Body of pancreas (tissue), 4 donors: ENCODE results near the gene AP1G1.

Source experiments
- POLR2A ChIP-seq, 3 donors: fragments of 450-650 bp; IDR thresholded peaks; one replicate each; pipeline ENCODE4 v1.6.1; 2016; ENCODE audit warnings: antibody characterized with exemption in 3 of 3, mild to moderate bottlenecking in 2 of 3
- TF ChIP-seq, protein P1 (sequence below), 7 experiments: fragments of 450-650 bp in 4 of 7; fragments of 200-600 bp in 3 of 7; sonication (generic) in 3 of 7; IDR thresholded peaks; one replicate each; pipeline ENCODE4 v1.5.1; 2016 to 2019; ENCODE audit warnings: antibody characterized with exemption in 7 of 7

DNA sequence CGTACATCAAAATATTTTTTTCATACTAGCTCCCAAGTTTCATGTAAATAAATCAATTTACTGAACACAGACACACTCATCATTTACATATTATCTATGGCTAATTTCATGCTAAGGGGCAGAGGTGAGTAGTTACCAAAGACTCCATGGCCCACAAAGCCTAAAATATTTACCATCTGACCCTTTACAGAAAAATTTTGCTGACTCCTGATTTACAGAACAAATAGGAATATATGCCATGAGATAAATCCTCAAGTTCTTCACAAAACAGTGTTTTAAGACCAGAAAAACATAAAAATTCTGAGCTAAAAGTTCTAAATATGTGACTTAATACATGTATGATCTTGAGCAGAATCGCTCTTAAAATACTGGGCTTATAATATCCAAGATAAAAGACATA lies 47.5 kb downstream of the AP1G1 start:
- no peak for TF ChIP-seq POLR2A (IDR thresholded peaks at IDR 0.05)
- TF ChIP-seq, protein P1, sequence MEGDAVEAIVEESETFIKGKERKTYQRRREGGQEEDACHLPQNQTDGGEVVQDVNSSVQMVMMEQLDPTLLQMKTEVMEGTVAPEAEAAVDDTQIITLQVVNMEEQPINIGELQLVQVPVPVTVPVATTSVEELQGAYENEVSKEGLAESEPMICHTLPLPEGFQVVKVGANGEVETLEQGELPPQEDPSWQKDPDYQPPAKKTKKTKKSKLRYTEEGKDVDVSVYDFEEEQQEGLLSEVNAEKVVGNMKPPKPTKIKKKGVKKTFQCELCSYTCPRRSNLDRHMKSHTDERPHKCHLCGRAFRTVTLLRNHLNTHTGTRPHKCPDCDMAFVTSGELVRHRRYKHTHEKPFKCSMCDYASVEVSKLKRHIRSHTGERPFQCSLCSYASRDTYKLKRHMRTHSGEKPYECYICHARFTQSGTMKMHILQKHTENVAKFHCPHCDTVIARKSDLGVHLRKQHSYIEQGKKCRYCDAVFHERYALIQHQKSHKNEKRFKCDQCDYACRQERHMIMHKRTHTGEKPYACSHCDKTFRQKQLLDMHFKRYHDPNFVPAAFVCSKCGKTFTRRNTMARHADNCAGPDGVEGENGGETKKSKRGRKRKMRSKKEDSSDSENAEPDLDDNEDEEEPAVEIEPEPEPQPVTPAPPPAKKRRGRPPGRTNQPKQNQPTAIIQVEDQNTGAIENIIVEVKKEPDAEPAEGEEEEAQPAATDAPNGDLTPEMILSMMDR (IDR thresholded peaks at IDR 0.05) = no peak
